ENCODE results near the gene TMEM108. TPM values are rescaled to one million over a fixed set of nuclear protein-coding genes. Genes with fewer than 3 reads are reported as not detected.

TMEM108 gene
- total RNA-seq, 2 experiments from 2014 or later, result not detected

- Histone ChIP-seq H4K20me1 (ENCODE audit: insufficient read depth, low read length) (no peaks in the 10 kb centered on the region), H3K36me3 (ENCODE audit: insufficient read depth, low read length) (no peaks in the 10 kb centered on the region), H3K27ac (ENCODE audit: low read depth, low read length, poor library complexity, severe bottlenecking) (no peak overlapping the region), H3K4me3 (ENCODE audit: low read depth, low read length, poor library complexity, severe bottlenecking) (no peak overlapping the region), H3K9me3 (ENCODE audit: low read length) (no peaks in the 10 kb centered on the region), H3K4me1 (ENCODE audit: insufficient read depth, low read length, poor library complexity, severe bottlenecking) (no peaks in the 10 kb centered on the region), H3K4me2 (ENCODE audit: low read length) (no peak overlapping the region), H3K79me2 (ENCODE audit: insufficient read depth, low read depth, low read length) (no peaks in the 10 kb centered on the region), H3K9me2 (ENCODE audit: insufficient read depth, low read length) (no peaks in the 10 kb centered on the region), H2AFZ (ENCODE audit: low read length) (no peak overlapping the region)
- CTCF ChIA-PET (ENCODE audit: unreplicated experiment), result no interaction called here
- intact Hi-C loops (cut with micrococcal nuclease; ENCODE audit: unreplicated experiment), result no loop called here
- no peak for DNase-seq (ENCODE audit: low spot score)
- BruUV-seq (replicated peaks), result no TSS peak
- POLR2A ChIA-PET, result no interaction called here
- TF ChIP-seq EZH2phosphoT487 (IDR thresholded peaks at IDR 0.05; ENCODE audit: borderline replicate concordance, low read depth, low read length) (no peak), CTCF (conservative IDR thresholded peaks at IDR 0.05; ENCODE audit: low read length) (no peak)
These were observed 330.3 kb downstream of the TMEM108 start for GRCh38 chr3:133368371-133369067.

- Histone ChIP-seq H3K27ac (ENCODE audit: low read depth, low read length, poor library complexity, severe bottlenecking) (no peak overlapping the region), H2AFZ (ENCODE audit: low read length) (no peak overlapping the region), H3K4me1 (ENCODE audit: insufficient read depth, low read length, poor library complexity, severe bottlenecking) (no peaks in the 10 kb centered on the region), H3K4me3 (ENCODE audit: low read depth, low read length, poor library complexity, severe bottlenecking) (no peak overlapping the region), H4K20me1 (ENCODE audit: insufficient read depth, low read length) (no peaks in the 10 kb centered on the region), H3K4me2 (ENCODE audit: low read length) (no peak overlapping the region), H3K9me2 (ENCODE audit: insufficient read depth, low read length) (no peaks in the 10 kb centered on the region), H3K36me3 (ENCODE audit: insufficient read depth, low read length) (no peaks in the 10 kb centered on the region), H3K79me2 (ENCODE audit: insufficient read depth, low read depth, low read length) (no peaks in the 10 kb centered on the region), H3K9me3 (ENCODE audit: low read length) (no peaks in the 10 kb centered on the region)
- CTCF ChIA-PET (ENCODE audit: unreplicated experiment), result no interaction called here
- POLR2A ChIA-PET, result interaction anchor here (1.1 kb wide), 1 partner anchor 221 kb away, joined by 3 read pairs; no protein-coding TSS in a partner anchor
- no peak for DNase-seq (ENCODE audit: low spot score)
- TF ChIP-seq CTCF (conservative IDR thresholded peaks at IDR 0.05; ENCODE audit: low read length) (no peak), EZH2phosphoT487 (IDR thresholded peaks at IDR 0.05; ENCODE audit: borderline replicate concordance, low read depth, low read length) (no peak)
- BruUV-seq (replicated peaks), result no TSS peak
- intact Hi-C loops (cut with micrococcal nuclease; ENCODE audit: unreplicated experiment), result no loop called here
These were observed 330.9 kb downstream of the TMEM108 start for GRCh38 chr3:133369068-133369440.

- H4K20me1 ChIP-seq (ENCODE audit: insufficient read depth, low read length), result no peaks in the 10 kb centered on the region
- H3K79me2 ChIP-seq (ENCODE audit: insufficient read depth, low read depth, low read length), result no peaks in the 10 kb centered on the region
- H3K9me2 ChIP-seq (ENCODE audit: insufficient read depth, low read length), result no peaks in the 10 kb centered on the region
- no peaks in the 10 kb centered on the region for H3K9me3 ChIP-seq (ENCODE audit: low read length)
- no peak for DNase-seq (ENCODE audit: low spot score)
- BruUV-seq (replicated peaks), result no TSS peak
- intact Hi-C loops (cut with micrococcal nuclease; ENCODE audit: unreplicated experiment), result no loop called here
- no peak overlapping the region for H3K4me3 ChIP-seq (ENCODE audit: low read depth, low read length, poor library complexity, severe bottlenecking)
- no peak for TF ChIP-seq CTCF (conservative IDR thresholded peaks at IDR 0.05; ENCODE audit: low read length)
- no peak for TF ChIP-seq EZH2phosphoT487 (IDR thresholded peaks at IDR 0.05; ENCODE audit: borderline replicate concordance, low read depth, low read length)
- no peak overlapping the region for H2AFZ ChIP-seq (ENCODE audit: low read length)
- H3K4me2 ChIP-seq (ENCODE audit: low read length), result no peak overlapping the region
- H3K36me3 ChIP-seq (ENCODE audit: insufficient read depth, low read length), result no peaks in the 10 kb centered on the region
- H3K4me1 ChIP-seq (ENCODE audit: insufficient read depth, low read length, poor library complexity, severe bottlenecking), result no peaks in the 10 kb centered on the region
- H3K27ac ChIP-seq (ENCODE audit: low read depth, low read length, poor library complexity, severe bottlenecking), result no peak overlapping the region
- ChIA-PET CTCF (ENCODE audit: unreplicated experiment) (interaction anchor here (0.6 kb wide), 1 partner anchor 709 kb away, joined by 3 read pairs; no protein-coding TSS in a partner anchor), POLR2A (interaction anchor here (1.0 to 1.3 kb wide), 2 partner anchors 29 to 187 kb away, joined by 3 to 4 read pairs; partner anchors contain the start of gene BFSP2)
These were observed 333.0 kb downstream of the TMEM108 start for GRCh38 chr3:133371181-133371580.
